ENCODE data around the gene STIM2.
"Not testable (repeated sequence)": the region's sequence is repeated elsewhere in the genome, so short reads cannot be mapped to it uniquely, and the experiment has no call there.

STIM2 gene

DNA sequence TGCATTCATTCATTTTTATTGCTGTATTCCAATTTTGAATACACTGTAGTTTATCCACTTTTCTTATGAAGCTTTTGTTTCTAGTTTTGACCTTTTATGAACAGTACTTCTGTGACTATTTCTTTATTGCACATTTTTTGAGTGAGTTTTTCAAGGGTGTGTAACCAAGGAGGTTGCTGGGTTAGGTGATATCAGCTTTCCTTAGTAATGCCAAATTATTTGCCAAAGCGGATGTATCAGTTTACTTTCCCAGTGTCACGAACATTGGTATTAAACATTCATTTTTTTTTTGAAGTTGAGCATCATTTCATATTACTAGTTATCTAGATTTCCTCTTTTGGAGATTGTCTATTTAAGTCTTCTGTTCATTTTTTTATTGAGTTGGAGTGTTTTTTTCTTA, 32.9 kb downstream of the STIM2 start:
- no peak overlapping the region for H3K4me2 ChIP-seq (ENCODE audit: low read depth, low read length, poor library complexity, severe bottlenecking)
- H3K9me3 ChIP-seq (ENCODE audit: insufficient read depth, low read depth, low read length) = no peaks in the 10 kb centered on the region
- TF ChIP-seq EZH2phosphoT487 (IDR thresholded peaks at IDR 0.05; ENCODE audit: borderline replicate concordance) (no peak), CTCF (conservative IDR thresholded peaks at IDR 0.05; ENCODE audit: low read length) (no peak)
- no peaks in the 10 kb centered on the region for H3K27me3 ChIP-seq (ENCODE audit: insufficient read depth, low read length, poor library complexity, severe bottlenecking)
- H3F3A ChIP-seq (ENCODE audit: low read depth) = no peaks in the 10 kb centered on the region
- H3K4me3 ChIP-seq (ENCODE audit: low read length, poor library complexity, severe bottlenecking) = no peak overlapping the region
- H3K4me1 ChIP-seq (ENCODE audit: insufficient read depth, low read length, poor library complexity, severe bottlenecking) = peaks cover 3% of the 10 kb centered on the region
- no peaks in the 10 kb centered on the region for H3K9me2 ChIP-seq (replicated peaks; ENCODE audit: low read depth, low read length)
- no peaks in the 10 kb centered on the region for H4K20me1 ChIP-seq (ENCODE audit: insufficient read depth, low read length, poor library complexity, severe bottlenecking)
- no peak overlapping the region for H3K9ac ChIP-seq (ENCODE audit: low read depth, low read length, poor library complexity, severe bottlenecking)
- no peaks in the 10 kb centered on the region for H3K36me3 ChIP-seq (ENCODE audit: insufficient read depth, low read length)
- H2AFZ ChIP-seq (ENCODE audit: low read length) = no peak overlapping the region
- peaks cover 30% of the 10 kb centered on the region; the same call in 1 of the 2 replicates for H3K79me2 ChIP-seq (ENCODE audit: insufficient read depth, low read length)

GRCh38 chr4:26894881-26895280, 34.2 kb downstream of the STIM2 start:
- H3K9me3 ChIP-seq (ENCODE audit: insufficient read depth, low read depth, low read length); H2AFZ ChIP-seq (ENCODE audit: low read length); H3K4me1 ChIP-seq (ENCODE audit: insufficient read depth, low read length, poor library complexity, severe bottlenecking); H3K4me2 ChIP-seq (ENCODE audit: low read depth, low read length, poor library complexity, severe bottlenecking); H3K4me3 ChIP-seq (ENCODE audit: low read length, poor library complexity, severe bottlenecking); H3K9ac ChIP-seq (ENCODE audit: low read depth, low read length, poor library complexity, severe bottlenecking); H3K36me3 ChIP-seq (ENCODE audit: insufficient read depth, low read length); H4K20me1 ChIP-seq (ENCODE audit: insufficient read depth, low read length, poor library complexity, severe bottlenecking); H3K27me3 ChIP-seq (ENCODE audit: insufficient read depth, low read length, poor library complexity, severe bottlenecking); H3F3A ChIP-seq (ENCODE audit: low read depth); H3K9me2 ChIP-seq (replicated peaks; ENCODE audit: low read depth, low read length): not testable (repeated sequence)
- H3K79me2 ChIP-seq (ENCODE audit: insufficient read depth, low read length) = peaks cover 25% of the 10 kb centered on the region; the same call in 1 of the 2 replicates

DNA sequence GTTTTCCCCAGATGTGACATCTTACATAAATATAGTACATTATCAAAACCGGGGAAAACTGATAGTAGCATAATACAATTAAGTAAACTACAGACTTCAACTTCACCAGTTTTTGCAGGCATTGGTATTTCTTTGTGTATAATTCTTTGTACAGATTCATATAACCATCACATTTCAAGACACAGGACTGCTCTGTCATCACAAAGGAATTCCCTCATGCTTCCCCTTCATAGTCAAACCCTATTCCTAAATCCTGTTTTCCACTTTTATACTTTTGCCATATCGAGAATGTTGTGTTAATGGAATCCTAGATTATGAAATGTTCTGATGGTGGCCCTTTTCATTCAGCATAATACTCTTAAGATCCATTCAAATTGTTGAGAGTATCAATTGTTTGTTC, 36.0 kb downstream of the STIM2 start:
- no peaks in the 10 kb centered on the region for H4K20me1 ChIP-seq (ENCODE audit: insufficient read depth, low read length, poor library complexity, severe bottlenecking)
- H3K36me3 ChIP-seq (ENCODE audit: insufficient read depth, low read length) = no peaks in the 10 kb centered on the region
- H3K79me2 ChIP-seq (ENCODE audit: insufficient read depth, low read length) = peaks cover 30% of the 10 kb centered on the region; the same call in 1 of the 2 replicates
- no peak overlapping the region for H2AFZ ChIP-seq (ENCODE audit: low read length)
- no peaks in the 10 kb centered on the region for H3K9me3 ChIP-seq (ENCODE audit: insufficient read depth, low read depth, low read length)
- H3K27me3 ChIP-seq (ENCODE audit: insufficient read depth, low read length, poor library complexity, severe bottlenecking) = no peaks in the 10 kb centered on the region
- no peaks in the 10 kb centered on the region for H3K9me2 ChIP-seq (replicated peaks; ENCODE audit: low read depth, low read length)
- no peaks in the 10 kb centered on the region for H3F3A ChIP-seq (ENCODE audit: low read depth)
- peaks cover 17% of the 10 kb centered on the region for H3K4me1 ChIP-seq (ENCODE audit: insufficient read depth, low read length, poor library complexity, severe bottlenecking)
- H3K9ac ChIP-seq (ENCODE audit: low read depth, low read length, poor library complexity, severe bottlenecking) = no peak overlapping the region
- no peak overlapping the region for H3K4me2 ChIP-seq (ENCODE audit: low read depth, low read length, poor library complexity, severe bottlenecking)
- no peak overlapping the region for H3K4me3 ChIP-seq (ENCODE audit: low read length, poor library complexity, severe bottlenecking)
- no peak for TF ChIP-seq EZH2phosphoT487 (IDR thresholded peaks at IDR 0.05; ENCODE audit: borderline replicate concordance)
- no peak for TF ChIP-seq CTCF (conservative IDR thresholded peaks at IDR 0.05; ENCODE audit: low read length)

DNA sequence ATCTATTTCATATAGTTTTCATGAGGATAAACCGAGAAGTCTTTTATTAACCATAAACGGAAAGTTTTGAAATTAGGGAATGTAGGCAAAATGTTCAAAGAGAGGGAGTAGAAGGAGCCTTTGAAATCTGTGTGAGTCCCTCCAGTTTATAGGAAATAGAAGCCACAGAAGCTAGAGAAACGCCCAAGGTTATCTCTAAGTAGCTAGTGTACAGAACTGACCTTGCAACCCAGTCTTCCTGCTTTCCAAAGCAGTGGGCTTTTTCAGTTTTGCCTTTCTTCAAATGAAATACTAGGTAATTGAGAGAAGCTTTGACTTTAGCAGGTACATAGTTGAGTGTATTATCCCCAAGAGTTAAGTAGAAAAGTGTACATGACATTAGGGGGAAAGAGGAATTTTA, 39.4 kb downstream of the STIM2 start:
- no peaks in the 10 kb centered on the region for H3K9me2 ChIP-seq (replicated peaks; ENCODE audit: low read depth, low read length)
- H3K4me1 ChIP-seq (ENCODE audit: insufficient read depth, low read length, poor library complexity, severe bottlenecking) = peaks cover 21% of the 10 kb centered on the region
- H3F3A ChIP-seq (ENCODE audit: low read depth) = no peaks in the 10 kb centered on the region
- H3K9ac ChIP-seq (ENCODE audit: low read depth, low read length, poor library complexity, severe bottlenecking) = no peak overlapping the region
- no peak overlapping the region for H3K4me3 ChIP-seq (ENCODE audit: low read length, poor library complexity, severe bottlenecking)
- no peak for TF ChIP-seq EZH2phosphoT487 (IDR thresholded peaks at IDR 0.05; ENCODE audit: borderline replicate concordance)
- no peak for TF ChIP-seq CTCF (conservative IDR thresholded peaks at IDR 0.05; ENCODE audit: low read length)
- H3K4me2 ChIP-seq (ENCODE audit: low read depth, low read length, poor library complexity, severe bottlenecking) = no peak overlapping the region
- H3K36me3 ChIP-seq (ENCODE audit: insufficient read depth, low read length) = no peaks in the 10 kb centered on the region
- no peaks in the 10 kb centered on the region for H4K20me1 ChIP-seq (ENCODE audit: insufficient read depth, low read length, poor library complexity, severe bottlenecking)
- no peaks in the 10 kb centered on the region for H3K9me3 ChIP-seq (ENCODE audit: insufficient read depth, low read depth, low read length)
- no peaks in the 10 kb centered on the region for H3K27me3 ChIP-seq (ENCODE audit: insufficient read depth, low read length, poor library complexity, severe bottlenecking)
- H3K79me2 ChIP-seq (ENCODE audit: insufficient read depth, low read length) = peaks cover 40% of the 10 kb centered on the region
- no peak overlapping the region for H2AFZ ChIP-seq (ENCODE audit: low read length)
